HCT116 (cell line): ENCODE measurements around the gene OTOG. TPM values are rescaled to one million over a fixed set of nuclear protein-coding genes. Genes with fewer than 3 reads are reported as not detected.

Source experiments
- ATAC-seq: fragments of 200-7000 bp; cut with Tn5 transposase; 2 replicates; pipeline ENCODE4 v1.9.1; 2020; ENCODE audit warnings: mild to moderate bottlenecking, moderate library complexity
- BruUV-seq: library from RNA; stranded (reverse); fragments of 400-500 nt; replicated peaks from 2 replicates; lab custom pipeline; 2021; lab: Mats Ljungman, UMichigan
- CTCF ChIA-PET: fragments of 300-600 bp; sonication (Branson Sonifier 250); formaldehyde crosslinking; loops from one replicate; lab custom pipeline; 2021; ENCODE audit warnings: antibody characterized with exemption; lab: Charles Lee
- POLR2A ChIA-PET: fragments of 300-600, 350-600 bp; sonication (Branson Sonifier 250); formaldehyde crosslinking; loops from one replicate; lab custom pipeline; 2021; ENCODE audit warnings: antibody characterized with exemption; lab: Charles Lee
- RAD21 ChIA-PET, 2 experiments: fragments of 300-600 bp; sonication (Branson Sonifier 250); formaldehyde crosslinking; loops; one replicate each; lab custom pipeline; 2023; ENCODE audit warnings: low total read pairs in 2 of 2; ENCODE audit not compliant: uncharacterized antibody in 2 of 2, unreplicated experiment in 2 of 2, low non-redundant PET in 1 of 2; lab: Charles Lee
- DNase-seq: peaks from one replicate; pipeline ENCODE4 v3.0.0-alpha.2; 2010; ENCODE audit warnings: low read depth, low spot score
- H2AFZ ChIP-seq: fragments of 200-600 bp; shearing (Covaris generic), sonication (generic); 2 replicates; pipeline ENCODE4 v1.6.1; 2017; ENCODE audit warnings: low read depth, mixed run types, mixed read lengths, antibody characterized with exemption, low read length; ENCODE audit not compliant: poor library complexity, severe bottlenecking
- H3K27ac ChIP-seq: 2 replicates; pipeline ENCODE4 v1.5.1; 2012; ENCODE audit warnings: low read depth, low read length
- H3K27me3 ChIP-seq: fragments of 200-600 bp; sonication (generic); 2 replicates; pipeline ENCODE4 v1.6.1; 2016; ENCODE audit warnings: mixed run types, low read length, mixed read lengths; ENCODE audit not compliant: insufficient read depth
- H3K36me3 ChIP-seq, 2 experiments: fragments of 200-500 bp in 1 of 2; fragments of 200-600 bp in 1 of 2; sonication (Bioruptor generic) in 1 of 2; sonication (generic) in 1 of 2; 2 replicates each; pipeline versions ENCODE4 v1.5.1 to v1.6.1; 2014 to 2016; ENCODE audit warnings: low read length in 2 of 2, inconsistent platforms in 1 of 2, mixed read lengths in 1 of 2, mixed run types in 1 of 2; ENCODE audit not compliant: insufficient read depth in 2 of 2, control insufficient read depth in 1 of 2
- H3K4me1 ChIP-seq, 2 experiments: fragments of 200-600 bp in 1 of 2; sonication (generic) in 1 of 2; 2 replicates each; pipeline versions ENCODE4 v1.5.1 to v1.6.1; 2012 to 2017; ENCODE audit warnings: low read length in 2 of 2, inconsistent platforms in 1 of 2, mild to moderate bottlenecking in 1 of 2, mixed read lengths in 1 of 2, mixed run types in 1 of 2, moderate library complexity in 1 of 2; ENCODE audit not compliant: insufficient read depth in 2 of 2, control insufficient read depth in 1 of 2
- H3K4me2 ChIP-seq: fragments of 200-600 bp; sonication (generic); 2 replicates; pipeline ENCODE4 v1.6.1; 2017; ENCODE audit warnings: mixed run types, low read length, mixed read lengths
- H3K4me3 ChIP-seq, 2 experiments: fragments of 200-600 bp in 1 of 2; sonication (generic) in 1 of 2; replicated peaks in 1 of 2; 2 replicates each; pipeline ENCODE4 v1.5.1; 2011 to 2016; ENCODE audit warnings: low read length in 2 of 2, control low read depth in 1 of 2, low read depth in 1 of 2, mild to moderate bottlenecking in 1 of 2, mixed read lengths in 1 of 2, mixed run types in 1 of 2
- H3K79me2 ChIP-seq: fragments of 200-600 bp; sonication (generic); 2 replicates; pipeline ENCODE4 v1.6.1; 2017; ENCODE audit warnings: mild to moderate bottlenecking, mixed run types, low read length, moderate library complexity, mixed read lengths; ENCODE audit not compliant: insufficient read depth
- H3K9ac ChIP-seq: fragments of 200-600 bp; sonication (generic); 2 replicates; pipeline ENCODE4 v1.6.1; 2016; ENCODE audit warnings: low read length, mixed read lengths
- H3K9me2 ChIP-seq: fragments of 200-600 bp; sonication (generic), shearing (Covaris generic); 2 replicates; pipeline ENCODE4 v1.6.1; 2017; ENCODE audit warnings: mixed run types, mild to moderate bottlenecking, moderate library complexity; ENCODE audit not compliant: insufficient read depth
- H3K9me3 ChIP-seq, 2 experiments: fragments of 200-500 bp in 1 of 2; fragments of 200-600 bp in 1 of 2; sonication (Bioruptor generic) in 1 of 2; sonication (generic) in 1 of 2; 2 replicates each; pipeline ENCODE4 v1.6.1; 2014 to 2017; ENCODE audit warnings: low read length in 2 of 2, mixed read lengths in 2 of 2, inconsistent platforms in 1 of 2, low read depth in 1 of 2, mild to moderate bottlenecking in 1 of 2, mixed run types in 1 of 2, moderate library complexity in 1 of 2; ENCODE audit not compliant: control insufficient read depth in 1 of 2, insufficient read depth in 1 of 2
- H4K20me1 ChIP-seq: fragments of 200-600 bp; sonication (generic), shearing (Covaris generic); 2 replicates; pipeline ENCODE4 v1.6.1; 2017; ENCODE audit warnings: mixed run types, mild to moderate bottlenecking, moderate library complexity; ENCODE audit not compliant: insufficient read depth
- ATF3 ChIP-seq: IDR thresholded peaks from 2 replicates; pipeline ENCODE4 v1.6.1; 2012
- CEBPB ChIP-seq: IDR thresholded peaks from 2 replicates; pipeline ENCODE4 v1.6.1; 2012; ENCODE audit warnings: low read depth
- EGR1 ChIP-seq: IDR thresholded peaks from 2 replicates; pipeline ENCODE4 v1.6.1; 2012; ENCODE audit warnings: low read depth
- ELF1 ChIP-seq: IDR thresholded peaks from 2 replicates; pipeline ENCODE4 v1.6.1; 2012; ENCODE audit warnings: low read depth, borderline replicate concordance
- EZH2phosphoT487 ChIP-seq: fragments of 200-600 bp; IDR thresholded peaks from 2 replicates; pipeline ENCODE4 v1.6.1; 2018; ENCODE audit warnings: antibody characterized with exemption, borderline replicate concordance
- MAX ChIP-seq: IDR thresholded peaks from 2 replicates; pipeline ENCODE4 v1.6.1; 2012
- POLR2A ChIP-seq: IDR thresholded peaks from 2 replicates; pipeline ENCODE4 v1.7.0; 2011; ENCODE audit warnings: borderline replicate concordance; ENCODE audit not compliant: insufficient read depth, insufficient read length; ENCODE audit errors: extremely low read depth
- POLR2AphosphoS5 ChIP-seq: IDR thresholded peaks from 2 replicates; pipeline ENCODE4 v1.6.1; 2011; ENCODE audit warnings: mild to moderate bottlenecking, low read depth, low read length, moderate library complexity
- REST ChIP-seq: IDR thresholded peaks from 2 replicates; pipeline ENCODE4 v1.6.1; 2012; ENCODE audit warnings: low read depth
- SIN3A ChIP-seq: IDR thresholded peaks from 2 replicates; pipeline ENCODE4 v1.6.1; 2012; ENCODE audit warnings: low read depth
- TCF7L2 ChIP-seq: IDR thresholded peaks from 2 replicates; pipeline ENCODE4 v1.7.0; 2011; ENCODE audit warnings: borderline replicate concordance, inconsistent platforms; ENCODE audit not compliant: insufficient read depth, insufficient read length; ENCODE audit errors: extremely low read depth
- ZBTB33 ChIP-seq: IDR thresholded peaks from 2 replicates; pipeline ENCODE4 v1.6.1; 2011; ENCODE audit warnings: mild to moderate bottlenecking, low read length, moderate library complexity; ENCODE audit not compliant: insufficient replicate concordance; ENCODE audit errors: extremely low read depth
- ZNF274 ChIP-seq: fragments of 200-500 bp; sonication (Bioruptor generic); IDR thresholded peaks from 2 replicates; pipeline ENCODE4 v1.6.1; 2014; ENCODE audit warnings: mild to moderate bottlenecking, low read depth, low read length, inconsistent platforms
- intact Hi-C: fragments of 100-400 bp; cut with micrococcal nuclease; formaldehyde crosslinking; loops from 2 replicates; pipeline ENCODE4 v1.10.0; 2022
- total RNA-seq: library from RNA; stranded (reverse); gene quantifications from one replicate; pipeline ENCODE4 v1.2.1, GENCODE V29; 2021; ENCODE audit not compliant: unreplicated experiment

OTOG gene
- total RNA-seq, 1 experiment from 2014 or later: 0.07 TPM

GRCh38 chr11:17687946-17688670 is 141.0 kb downstream of the OTOG start:
- ChIA-PET RAD21 (no interaction called here), POLR2A (no interaction called here), CTCF (no interaction called here)
- BruUV-seq: no TSS peak
- no peak overlapping the region for H3K4me2 ChIP-seq
- intact Hi-C loops: no loop called here
- H4K20me1 ChIP-seq: no peaks in the 10 kb centered on the region
- TF ChIP-seq ELF1 (no peak), CEBPB (no peak), SIN3A (no peak), MAX (no peak), POLR2AphosphoS5 (no peak), EGR1 (no peak), POLR2A (no peak), TCF7L2 (no peak), ZBTB33 (no peak), EZH2phosphoT487 (no peak), ATF3 (no peak), REST (no peak), ZNF274 (no peak)
- ATAC-seq (no peak), DNase-seq (no peak)
- H3K36me3 ChIP-seq: no peaks in the 10 kb centered on the region
- no peaks in the 10 kb centered on the region for H3K9me2 ChIP-seq
- H2AFZ ChIP-seq: no peak overlapping the region
- peaks cover 8 to 11% of the 10 kb centered on the region in 2 experiments for H3K4me1 ChIP-seq
- H3K9ac ChIP-seq: no peak overlapping the region
- no peak overlapping the region for H3K27ac ChIP-seq
- no peaks in the 10 kb centered on the region for H3K79me2 ChIP-seq
- H3K4me3 ChIP-seq: no peak overlapping the region
- H3K9me3 ChIP-seq: no peaks in the 10 kb centered on the region
- H3K27me3 ChIP-seq: no peaks in the 10 kb centered on the region
